Urothelium cell line (cell line): ENCODE results near the gene THSD4.

Source experiments
- DNase-seq: peaks from one replicate; pipeline ENCODE4 v3.0.0; 2011; ENCODE audit warnings: low spot score, mixed read lengths
- FAIRE-seq: peaks from 2 replicates; lab custom pipeline; 2011; peaks lifted over from hg19 to GRCh38; lab: Jason Lieb, UNC

The THSD4 gene

GRCh38 chr15:71804695-71805470 lies 689.6 kb downstream of the THSD4 start:
- FAIRE-seq, result no peak
- no peak for DNase-seq

- DNase-seq (peak; percentile 36), FAIRE-seq (no peak)
Observed at GRCh38 chr15:71806452-71806931, 691.2 kb downstream of the THSD4 start.

GRCh38 chr15:71807125-71807629 lies 691.9 kb downstream of the THSD4 start:
- FAIRE-seq (peak; percentile 46), DNase-seq (no peak)

- FAIRE-seq (peak; percentile 40), DNase-seq (peak; percentile 47)
Observed at GRCh38 chr15:71807691-71808091, 692.4 kb downstream of the THSD4 start.

- DNase-seq, result no peak
- FAIRE-seq, result no peak
Observed at GRCh38 chr15:71808311-71809020, 693.2 kb downstream of the THSD4 start.

- no peak for FAIRE-seq
- no peak for DNase-seq
Observed at GRCh38 chr15:71809346-71809745, 694.1 kb downstream of the THSD4 start.

- no peak for DNase-seq
- no peak for FAIRE-seq
Observed at GRCh38 chr15:71810256-71811035, 695.2 kb downstream of the THSD4 start, which contains the start of gene NR2E3. TSS of gene NR2E3 (plus strand) at chr15:71810554. CDS start at chr15:71810744, 190 bp downstream.

GRCh38 chr15:71811036-71811736 lies 695.9 kb downstream of the THSD4 start:
- no peak for DNase-seq

GRCh38 chr15:71811752-71812735 lies 696.8 kb downstream of the THSD4 start:
- FAIRE-seq (peak; percentile 17), DNase-seq (no peak)

More at GRCh38 chr15:71811036-71811736, 695.9 kb downstream of the THSD4 start:
- FAIRE-seq, result no peak

GRCh38 chr15:71812966-71813722 lies 697.9 kb downstream of the THSD4 start:
- FAIRE-seq, result no peak
- no peak for DNase-seq

GRCh38 chr15:71813723-71814470 lies 698.6 kb downstream of the THSD4 start:
- FAIRE-seq (no peak), DNase-seq (no peak)

GRCh38 chr15:71815301-71815700 lies 700.0 kb downstream of the THSD4 start:
- no peak for FAIRE-seq
- DNase-seq, result no peak

GRCh38 chr15:71817351-71817750 lies 702.1 kb downstream of the THSD4 start:
- no peak for FAIRE-seq
- DNase-seq, result no peak

GRCh38 chr15:71820127-71820526 lies 704.9 kb downstream of the THSD4 start:
- FAIRE-seq, result no peak
- no peak for DNase-seq

GRCh38 chr15:71821547-71822129 lies 706.4 kb downstream of the THSD4 start:
- no peak for FAIRE-seq
- no peak for DNase-seq

- FAIRE-seq, result no peak
- no peak for DNase-seq
Observed at GRCh38 chr15:71822890-71823630, 707.8 kb downstream of the THSD4 start.

- no peak for DNase-seq
- FAIRE-seq, result no peak
Observed at GRCh38 chr15:71823801-71824200, 708.5 kb downstream of the THSD4 start.
